DOHH2 (cell line): ENCODE measurements around the gene FLNB.

ENCODE experiments used
- H3F3A ChIP-seq: fragments of 200-600 bp; sonication (generic), shearing (Covaris generic); 2 replicates; pipeline ENCODE4 v1.6.0; 2016; ENCODE audit warnings: antibody characterized with exemption, mild to moderate bottlenecking; ENCODE audit not compliant: control insufficient read depth, insufficient read depth
- H3K27ac ChIP-seq: fragments of 200-600 bp; sonication (generic); 2 replicates; pipeline ENCODE4 v1.5.1; 2014; ENCODE audit warnings: low read depth, mild to moderate bottlenecking, low read length, moderate library complexity
- H3K27me3 ChIP-seq: fragments of 200-600 bp; sonication (generic); 2 replicates; pipeline ENCODE4 v1.6.1; 2014; ENCODE audit warnings: mild to moderate bottlenecking, low read length, mixed read lengths; ENCODE audit not compliant: control insufficient read depth
- H3K36me3 ChIP-seq: fragments of 200-600 bp; sonication (generic); 2 replicates; pipeline ENCODE4 v1.6.1; 2014; ENCODE audit warnings: mild to moderate bottlenecking, low read length, moderate library complexity, mixed read lengths; ENCODE audit not compliant: control insufficient read depth
- H3K4me1 ChIP-seq: fragments of 200-600 bp; sonication (generic); 2 replicates; pipeline ENCODE4 v1.6.1; 2014; ENCODE audit warnings: mild to moderate bottlenecking, low read length, mixed read lengths; ENCODE audit not compliant: control insufficient read depth
- H3K4me2 ChIP-seq: fragments of 200-600 bp; sonication (generic); 2 replicates; pipeline ENCODE4 v1.6.0; 2014; ENCODE audit warnings: mild to moderate bottlenecking, low read length, moderate library complexity
- H3K4me3 ChIP-seq: fragments of 200-600 bp; sonication (generic); 2 replicates; pipeline ENCODE4 v1.5.1; 2014; ENCODE audit warnings: mild to moderate bottlenecking, low read length, mixed read lengths
- H3K79me2 ChIP-seq: fragments of 200-600 bp; sonication (generic); 2 replicates; pipeline ENCODE4 v1.6.1; 2014; ENCODE audit warnings: mild to moderate bottlenecking, low read length, mixed read lengths; ENCODE audit not compliant: control insufficient read depth
- H3K9me2 ChIP-seq: fragments of 200-600 bp; sonication (generic); replicated peaks from 2 replicates; pipeline ENCODE4 v1.6.1; 2014; ENCODE audit warnings: mild to moderate bottlenecking, low read length, mixed read lengths; ENCODE audit not compliant: control insufficient read depth
- H3K9me3 ChIP-seq: fragments of 200-600 bp; sonication (generic); 2 replicates; pipeline ENCODE4 v1.6.1; 2014; ENCODE audit warnings: antibody characterized with exemption, low read length, mixed read lengths; ENCODE audit not compliant: control insufficient read depth, insufficient read depth
- H4K20me1 ChIP-seq: fragments of 200-600 bp; sonication (generic); 2 replicates; pipeline ENCODE4 v1.6.0; 2014; ENCODE audit warnings: low read depth, mild to moderate bottlenecking, antibody characterized with exemption, low read length, moderate library complexity; ENCODE audit not compliant: control insufficient read depth, insufficient read depth
- CTCF ChIP-seq: fragments of 200-600 bp; sonication (generic); IDR thresholded peaks from one replicate; pipeline ENCODE4 v1.5.1; 2014; ENCODE audit warnings: antibody characterized with exemption, mild to moderate bottlenecking, low read depth, low read length; ENCODE audit not compliant: poor library complexity, severe bottlenecking
- EZH2phosphoT487 ChIP-seq: fragments of 200-600 bp; sonication (generic); IDR thresholded peaks from 2 replicates; pipeline ENCODE4 v1.6.1; 2017; ENCODE audit warnings: borderline replicate concordance, mild to moderate bottlenecking, antibody characterized with exemption, low read length, moderate library complexity, mixed read lengths

Gene FLNB

GRCh38 chr3:58198362-58198761, 190.1 kb downstream of the FLNB start:
- no peak overlapping the region for H3K27ac ChIP-seq
- H3K9me3 ChIP-seq, result peaks cover 8% of the 10 kb centered on the region
- H3K4me1 ChIP-seq, result peaks cover 69% of the 10 kb centered on the region
- no peaks in the 10 kb centered on the region for H3K27me3 ChIP-seq
- H3F3A ChIP-seq, result peaks cover 7% of the 10 kb centered on the region
- H3K4me3 ChIP-seq, result no peak overlapping the region; the same call in 1 of the 2 replicates
- no peaks in the 10 kb centered on the region for H3K36me3 ChIP-seq
- no peaks in the 10 kb centered on the region for H4K20me1 ChIP-seq
- TF ChIP-seq CTCF (no peak), EZH2phosphoT487 (no peak)
- H3K4me2 ChIP-seq, result peak overlapping the region; percentile 11
- H3K79me2 ChIP-seq, result no peaks in the 10 kb centered on the region
- no peaks in the 10 kb centered on the region for H3K9me2 ChIP-seq

- H3K27me3 ChIP-seq, result no peaks in the 10 kb centered on the region
- no peak overlapping the region for H3K27ac ChIP-seq
- no peaks in the 10 kb centered on the region for H4K20me1 ChIP-seq
- H3K4me3 ChIP-seq, result no peak overlapping the region; the same call in 1 of the 2 replicates
- H3K4me2 ChIP-seq, result peak overlapping the region; percentile 11
- H3K79me2 ChIP-seq, result no peaks in the 10 kb centered on the region
- peaks cover 7% of the 10 kb centered on the region for H3F3A ChIP-seq
- no peak for TF ChIP-seq EZH2phosphoT487
- no peak for TF ChIP-seq CTCF
- peaks cover 70% of the 10 kb centered on the region for H3K4me1 ChIP-seq
- H3K36me3 ChIP-seq, result no peaks in the 10 kb centered on the region
- H3K9me3 ChIP-seq, result peaks cover 8% of the 10 kb centered on the region
- H3K9me2 ChIP-seq, result no peaks in the 10 kb centered on the region
Observed at GRCh38 chr3:58198804-58199203, 190.6 kb downstream of the FLNB start.

GRCh38 chr3:58200121-58200709, 192.0 kb downstream of the FLNB start:
- TF ChIP-seq CTCF (no peak), EZH2phosphoT487 (no peak)
- Histone ChIP-seq H3K79me2 (no peaks in the 10 kb centered on the region), H3F3A (peaks cover 7% of the 10 kb centered on the region), H3K27ac (no peak overlapping the region), H3K4me1 (peaks cover 70% of the 10 kb centered on the region), H3K9me2 (no peaks in the 10 kb centered on the region), H3K36me3 (no peaks in the 10 kb centered on the region), H3K4me2 (peak overlapping the region; percentile 66), H3K4me3 (peak overlapping the region; percentile 47), H4K20me1 (no peaks in the 10 kb centered on the region), H3K27me3 (no peaks in the 10 kb centered on the region), H3K9me3 (peaks cover 8% of the 10 kb centered on the region)
